Measurements from ENCODE around the gene MAST1. TPM values are rescaled to one million over a fixed set of nuclear protein-coding genes. Genes with fewer than 3 reads are reported as not detected.

The MAST1 gene
- total RNA-seq, 4 donors from 2014 or later, result 0.56 TPM; not detected in 3

DNA sequence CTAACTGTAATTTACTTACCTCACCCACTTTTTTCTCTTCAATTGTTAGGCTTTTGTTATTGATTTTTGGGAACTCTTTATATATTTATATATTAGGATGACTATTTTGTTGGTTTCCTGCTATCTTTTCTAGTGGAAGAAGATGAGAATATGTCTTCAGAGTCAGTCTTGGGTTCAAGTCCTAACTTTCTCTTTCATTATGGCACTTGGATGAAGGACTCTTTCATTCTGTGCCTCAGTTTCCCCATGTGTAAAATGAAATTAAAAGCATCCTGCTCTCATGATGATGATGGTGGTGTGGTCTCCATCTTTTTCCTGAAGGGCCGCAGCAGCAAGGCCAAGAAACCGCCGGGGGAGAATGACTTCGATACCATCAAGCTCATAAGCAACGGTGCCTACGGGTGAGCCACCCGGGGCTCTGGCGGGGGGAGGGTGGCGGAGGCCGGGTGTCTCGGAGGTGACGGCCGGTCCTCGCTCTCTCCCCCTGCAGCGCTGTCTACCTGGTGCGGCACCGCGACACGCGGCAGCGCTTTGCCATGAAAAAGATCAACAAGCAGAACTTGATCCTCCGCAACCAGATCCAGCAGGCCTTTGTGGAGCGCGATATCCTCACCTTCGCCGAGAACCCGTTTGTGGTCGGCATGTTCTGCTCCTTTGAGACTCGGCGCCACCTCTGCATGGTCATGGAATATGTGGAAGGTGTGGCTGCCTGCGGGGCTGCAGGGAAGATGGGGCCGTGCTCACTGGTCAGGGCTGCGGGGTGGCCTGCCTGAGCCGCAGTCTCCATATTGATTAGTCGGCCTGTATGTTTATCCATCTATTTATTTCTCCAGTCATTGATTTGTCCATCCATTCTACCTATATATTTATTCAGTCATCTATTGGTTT, 20.0 kb downstream of the MAST1 start:
- no peak for DNase-seq
- intact Hi-C loops (cut with DNase I), result no loop called here

DNA sequence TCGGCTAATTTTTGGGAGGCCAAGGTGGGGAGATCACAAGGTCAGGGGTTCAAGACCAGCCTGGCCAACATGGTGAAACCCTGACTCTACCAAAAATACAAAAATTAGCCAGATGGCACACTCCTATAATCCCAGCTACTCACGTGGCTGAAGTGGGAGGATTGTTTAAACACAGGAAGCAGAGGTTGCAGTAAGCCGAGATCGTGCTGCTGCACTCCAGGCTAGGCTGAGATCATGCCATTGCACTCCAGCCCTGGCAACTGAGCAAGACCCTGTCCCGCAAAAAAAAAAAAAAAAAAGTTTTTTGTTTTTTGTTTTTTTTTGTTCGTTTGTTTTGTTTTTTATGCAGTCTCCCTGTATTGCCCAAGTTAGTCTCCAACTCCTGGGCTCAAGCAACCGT, 21.2 kb downstream of the MAST1 start:
- Histone ChIP-seq H3K36me3 (no peaks in the 10 kb centered on the region), H3K4me3 (replicated peaks in 1 of 3) (no peak overlapping the region), H3K4me1 (no peaks in the 10 kb centered on the region), H3K27ac (no peak overlapping the region), H3K27me3 (no peaks in the 10 kb centered on the region), H3K9me3 (no peaks in the 10 kb centered on the region)
- TF ChIP-seq, protein P1, sequence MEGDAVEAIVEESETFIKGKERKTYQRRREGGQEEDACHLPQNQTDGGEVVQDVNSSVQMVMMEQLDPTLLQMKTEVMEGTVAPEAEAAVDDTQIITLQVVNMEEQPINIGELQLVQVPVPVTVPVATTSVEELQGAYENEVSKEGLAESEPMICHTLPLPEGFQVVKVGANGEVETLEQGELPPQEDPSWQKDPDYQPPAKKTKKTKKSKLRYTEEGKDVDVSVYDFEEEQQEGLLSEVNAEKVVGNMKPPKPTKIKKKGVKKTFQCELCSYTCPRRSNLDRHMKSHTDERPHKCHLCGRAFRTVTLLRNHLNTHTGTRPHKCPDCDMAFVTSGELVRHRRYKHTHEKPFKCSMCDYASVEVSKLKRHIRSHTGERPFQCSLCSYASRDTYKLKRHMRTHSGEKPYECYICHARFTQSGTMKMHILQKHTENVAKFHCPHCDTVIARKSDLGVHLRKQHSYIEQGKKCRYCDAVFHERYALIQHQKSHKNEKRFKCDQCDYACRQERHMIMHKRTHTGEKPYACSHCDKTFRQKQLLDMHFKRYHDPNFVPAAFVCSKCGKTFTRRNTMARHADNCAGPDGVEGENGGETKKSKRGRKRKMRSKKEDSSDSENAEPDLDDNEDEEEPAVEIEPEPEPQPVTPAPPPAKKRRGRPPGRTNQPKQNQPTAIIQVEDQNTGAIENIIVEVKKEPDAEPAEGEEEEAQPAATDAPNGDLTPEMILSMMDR (IDR thresholded peaks at IDR 0.05), result no peak
- TF ChIP-seq POLR2A (IDR thresholded peaks at IDR 0.05), result no peak
- 47 to 48% methylated on average over 7 of the region's 7 CpGs for WGBS, 2 donors
- intact Hi-C loops (cut with DNase I), result no loop called here
- DNase-seq, result no peak

More for the DNA sequence above, 20.0 kb downstream of the MAST1 start:
- H3K36me3 ChIP-seq, result no peaks in the 10 kb centered on the region
- H3K9me3 ChIP-seq, result no peaks in the 10 kb centered on the region
- H3K27ac ChIP-seq, result no peak overlapping the region
- H3K4me3 ChIP-seq (replicated peaks in 1 of 3), result no peak overlapping the region
- H3K4me1 ChIP-seq, result no peaks in the 10 kb centered on the region
- no peak for TF ChIP-seq POLR2A (IDR thresholded peaks at IDR 0.05)
- TF ChIP-seq, protein P1 (IDR thresholded peaks at IDR 0.05), result no peak
- whole genome bisulfite sequencing, 2 donors, result 94 to 95% methylated on average over 35 of the region's 35 CpGs
- H3K27me3 ChIP-seq, result no peaks in the 10 kb centered on the region

DNA sequence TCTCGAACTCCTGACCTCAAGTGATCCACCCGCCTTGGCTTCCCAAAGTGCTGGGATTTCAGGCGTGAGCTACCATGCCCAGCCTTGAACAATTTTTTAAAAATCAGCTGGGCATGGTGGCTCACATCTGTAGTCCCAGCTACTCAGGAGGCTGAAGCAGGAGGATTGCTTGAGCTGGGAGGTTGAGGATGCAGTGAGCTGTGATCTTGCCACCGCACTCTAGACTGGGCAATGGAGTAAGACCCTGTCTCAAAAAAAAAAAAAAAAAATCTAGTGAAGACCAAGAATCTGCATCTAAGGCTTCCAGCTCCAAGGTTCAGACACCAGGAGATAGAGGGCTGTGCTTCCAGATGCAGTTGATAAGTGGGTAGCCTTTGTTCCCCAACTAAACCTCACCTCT, 25.8 kb downstream of the MAST1 start:
- H3K27ac ChIP-seq, result no peak overlapping the region
- DNase-seq, result no peak
- H3K4me3 ChIP-seq (replicated peaks in 1 of 3), result no peak overlapping the region
- TF ChIP-seq POLR2A (IDR thresholded peaks at IDR 0.05), result no peak
- TF ChIP-seq, protein P1 (IDR thresholded peaks at IDR 0.05), result no peak
- H3K9me3 ChIP-seq, result no peaks in the 10 kb centered on the region
- WGBS, 2 donors, result 90 to 95% methylated on average over 4 of the region's 4 CpGs
- H3K4me1 ChIP-seq, result peaks cover 0 to 7% of the 10 kb centered on the region in 2 donors
- no peaks in the 10 kb centered on the region for H3K36me3 ChIP-seq
- H3K27me3 ChIP-seq, result no peaks in the 10 kb centered on the region
- intact Hi-C loops (cut with DNase I), result no loop called here

DNA sequence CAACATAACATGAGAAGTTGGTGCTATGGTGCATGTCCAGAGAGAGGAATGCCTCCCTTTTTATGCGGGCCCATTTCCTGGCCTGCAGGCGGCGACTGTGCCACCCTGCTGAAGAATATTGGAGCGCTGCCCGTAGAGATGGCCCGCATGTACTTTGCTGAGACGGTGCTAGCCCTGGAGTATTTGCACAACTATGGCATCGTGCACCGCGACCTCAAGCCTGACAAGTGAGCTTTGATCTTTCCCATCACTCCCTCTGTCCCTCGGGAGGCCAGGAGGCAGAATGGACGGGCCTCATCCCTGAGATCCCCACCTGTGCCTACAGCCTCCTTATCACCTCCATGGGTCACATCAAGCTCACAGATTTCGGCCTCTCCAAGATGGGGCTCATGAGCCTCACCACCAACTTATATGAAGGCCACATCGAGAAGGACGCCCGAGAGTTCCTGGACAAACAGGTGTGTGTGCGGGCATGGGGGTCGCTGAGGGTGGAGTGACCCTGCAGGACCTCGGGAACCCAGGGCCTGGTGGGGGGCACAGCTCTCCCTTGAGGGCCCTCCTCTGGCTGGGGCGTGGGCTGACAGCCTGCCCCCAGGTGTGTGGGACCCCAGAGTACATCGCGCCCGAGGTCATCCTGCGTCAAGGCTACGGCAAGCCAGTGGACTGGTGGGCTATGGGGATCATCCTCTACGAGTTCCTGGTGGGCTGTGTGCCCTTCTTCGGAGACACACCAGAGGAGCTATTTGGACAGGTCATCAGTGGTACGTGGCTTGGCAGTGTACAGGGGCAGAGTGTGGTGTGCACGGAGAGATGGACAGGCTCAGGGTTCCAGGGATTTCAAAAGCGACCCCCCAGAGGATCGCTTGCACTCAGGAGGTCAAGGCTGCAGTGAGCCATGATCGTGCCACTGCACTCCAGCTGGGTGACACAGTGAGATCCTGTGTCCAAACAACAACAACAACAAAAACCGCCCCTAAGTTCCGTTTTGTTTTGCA, 26.7 kb downstream of the MAST1 start:
- 90 to 91% methylated on average over 28 to 34 of the region's 34 CpGs for WGBS, 2 donors
- no peak overlapping the region for H3K27ac ChIP-seq
- TF ChIP-seq POLR2A (IDR thresholded peaks at IDR 0.05), result no peak
- TF ChIP-seq, protein P1 (IDR thresholded peaks at IDR 0.05), result no peak
- peaks cover 0 to 7% of the 10 kb centered on the region in 2 donors for H3K4me1 ChIP-seq
- H3K27me3 ChIP-seq, result no peaks in the 10 kb centered on the region
- intact Hi-C loops (cut with DNase I), result no loop called here
- H3K36me3 ChIP-seq, result no peaks in the 10 kb centered on the region
- DNase-seq, result no peak
- H3K4me3 ChIP-seq (replicated peaks in 1 of 3), result no peak overlapping the region
- no peaks in the 10 kb centered on the region for H3K9me3 ChIP-seq

All from thyroid gland (tissue), 4 donors.